Measurements from ENCODE around the gene HOXC9.

GRCh38 chr12:53964315-53964713 lies 35.6 kb upstream of the HOXC9 start:
- TF ChIP-seq USF2 (IDR thresholded peaks at IDR 0.05; ENCODE audit: borderline replicate concordance, low read depth, low read length) (no peak), MXI1 (IDR thresholded peaks at IDR 0.05; ENCODE audit: low read depth, low read length) (no peak), CTCF (IDR thresholded peaks at IDR 0.05) (no peak), YY1 (IDR thresholded peaks at IDR 0.05; ENCODE audit: low read depth) (no peak), NRF1 (IDR thresholded peaks at IDR 0.05; ENCODE audit: low read depth, low read length) (no peak), FOXJ3 (CRISPR knock-in tag; IDR thresholded peaks at IDR 0.05) (no peak), EZH2phosphoT487 (IDR thresholded peaks at IDR 0.05; ENCODE audit: borderline replicate concordance, low read depth) (no peak), RXRA (IDR thresholded peaks at IDR 0.05; ENCODE audit: borderline replicate concordance, low read depth) (no peak), JUND (IDR thresholded peaks at IDR 0.05) (no peak), SIN3A (IDR thresholded peaks at IDR 0.05; ENCODE audit: borderline replicate concordance, low read depth, low read length) (no peak), POLR2AphosphoS5 (IDR thresholded peaks at IDR 0.05; ENCODE audit: low read depth, low read length) (no peak)

Data from SK-N-SH (cell line).